IPS-18a (cell line): ENCODE measurements around the gene DCC.

Experiments
- H3K27ac ChIP-seq: one replicate; pipeline ENCODE4 v1.5.1; 2013; ENCODE audit warnings: low read length
- H3K27me3 ChIP-seq: one replicate; pipeline ENCODE4 v1.6.1; 2013; ENCODE audit warnings: mild to moderate bottlenecking, low read length; ENCODE audit not compliant: control insufficient read depth, insufficient read depth
- H3K36me3 ChIP-seq: one replicate; pipeline ENCODE4 v1.6.1; 2013; ENCODE audit warnings: low read depth, low read length; ENCODE audit not compliant: control insufficient read depth
- H3K4me1 ChIP-seq: one replicate; pipeline ENCODE4 v1.6.1; 2013; ENCODE audit warnings: low read depth, low read length; ENCODE audit not compliant: control insufficient read depth
- H3K4me3 ChIP-seq: one replicate; pipeline ENCODE4 v1.5.1; 2013; ENCODE audit warnings: low read length
- H3K9ac ChIP-seq: one replicate; pipeline ENCODE4 v1.6.1; 2013; ENCODE audit warnings: mild to moderate bottlenecking, low read length, moderate library complexity
- H3K9me3 ChIP-seq: one replicate; pipeline ENCODE4 v1.6.1; 2013; ENCODE audit warnings: low read depth, low read length; ENCODE audit not compliant: control insufficient read depth

Gene DCC

DNA sequence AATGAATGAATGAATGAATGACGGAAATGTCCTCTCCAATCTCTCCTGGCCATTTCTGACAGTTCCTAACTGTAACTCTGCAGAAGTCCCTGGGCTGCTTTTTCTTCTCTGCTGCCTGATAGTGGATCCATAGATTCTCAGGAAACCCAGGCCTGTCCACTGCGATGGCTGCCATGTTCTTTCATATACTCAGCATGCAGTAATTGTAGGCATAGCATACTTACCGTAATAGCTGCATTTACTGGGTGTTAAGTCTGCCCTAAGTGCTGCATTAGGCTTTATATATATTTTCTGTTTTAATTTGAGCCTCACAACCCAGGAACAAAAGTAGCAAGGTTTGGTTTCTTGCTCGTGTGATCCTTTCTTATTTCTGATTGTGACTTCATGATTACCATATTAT lies 122.9 kb downstream of the DCC start:
- Histone ChIP-seq H3K9ac (no peak overlapping the region), H3K27ac (no peak overlapping the region), H3K4me3 (no peak overlapping the region)

DNA sequence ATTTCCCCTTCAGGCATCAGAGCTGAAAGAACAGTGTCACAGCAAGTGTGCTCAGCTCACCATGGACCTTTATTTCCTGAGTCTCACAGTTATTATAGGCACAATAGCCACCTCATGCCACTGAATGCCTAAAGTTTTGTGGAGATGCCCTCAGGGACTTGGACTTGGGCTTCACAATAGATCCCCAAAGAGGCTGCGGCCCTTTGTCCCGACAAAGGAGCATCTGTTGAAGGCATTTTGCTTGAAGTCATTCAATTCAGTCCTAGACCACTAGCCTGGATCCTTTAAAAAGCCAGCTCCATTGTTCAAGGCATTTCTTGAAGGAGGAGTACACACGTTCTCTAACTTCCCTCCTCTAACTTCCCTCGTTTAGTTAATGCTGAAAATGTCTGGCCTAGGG lies 125.4 kb downstream of the DCC start:
- Histone ChIP-seq H3K4me1 (no peaks in the 10 kb centered on the region), H3K27ac (no peak overlapping the region), H3K9me3 (no peaks in the 10 kb centered on the region), H3K9ac (no peak overlapping the region), H3K36me3 (no peaks in the 10 kb centered on the region), H3K4me3 (no peak overlapping the region), H3K27me3 (no peaks in the 10 kb centered on the region)

More for the DNA sequence above, 122.9 kb downstream of the DCC start:
- Histone ChIP-seq H3K9me3 (no peaks in the 10 kb centered on the region), H3K27me3 (no peaks in the 10 kb centered on the region), H3K36me3 (no peaks in the 10 kb centered on the region), H3K4me1 (no peaks in the 10 kb centered on the region)

DNA sequence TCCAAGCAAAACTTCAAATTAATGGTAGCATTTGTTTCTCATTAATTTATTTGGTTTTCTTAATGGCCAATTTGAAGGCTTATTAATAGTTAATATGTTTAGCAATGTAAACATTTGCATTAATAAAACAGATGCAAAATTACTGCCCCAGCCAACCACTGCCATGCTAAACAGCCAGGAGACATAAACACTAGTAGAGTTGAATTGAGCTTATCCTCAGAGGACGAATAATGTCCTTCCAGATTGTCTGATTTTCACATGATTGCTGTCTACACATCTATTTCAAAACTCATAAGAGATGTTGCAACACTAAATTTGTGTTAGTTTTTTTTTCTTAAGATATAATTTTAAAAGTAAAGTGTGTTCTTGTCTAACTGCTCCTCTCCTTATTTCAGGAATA lies 128.5 kb downstream of the DCC start:
- H3K27ac ChIP-seq, result no peak overlapping the region
- no peaks in the 10 kb centered on the region for H3K27me3 ChIP-seq
- no peak overlapping the region for H3K4me3 ChIP-seq
- no peaks in the 10 kb centered on the region for H3K9me3 ChIP-seq
- no peaks in the 10 kb centered on the region for H3K36me3 ChIP-seq
- no peaks in the 10 kb centered on the region for H3K4me1 ChIP-seq
- H3K9ac ChIP-seq, result no peak overlapping the region

DNA sequence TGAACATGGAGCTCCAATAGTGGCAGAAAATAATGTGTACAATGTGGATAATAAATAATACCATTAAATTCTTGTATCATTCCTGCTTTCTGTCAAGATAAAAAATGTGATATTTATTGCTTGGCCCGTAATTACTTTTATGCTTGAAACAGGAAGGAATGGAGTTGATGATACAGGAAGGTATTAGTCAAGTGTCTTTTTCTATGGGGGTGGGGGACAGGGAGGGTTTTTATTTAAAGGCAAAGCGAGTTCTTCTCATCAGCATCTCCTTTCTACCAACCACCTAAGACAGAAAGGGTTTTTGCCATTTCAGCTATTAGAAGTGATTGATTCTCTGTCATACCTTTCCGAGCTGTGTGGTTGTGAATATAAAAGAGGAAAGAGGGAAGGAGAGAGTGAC lies 135.3 kb downstream of the DCC start:
- no peaks in the 10 kb centered on the region for H3K4me1 ChIP-seq
- H3K9me3 ChIP-seq, result no peaks in the 10 kb centered on the region
- H3K27me3 ChIP-seq, result no peaks in the 10 kb centered on the region
- H3K27ac ChIP-seq, result no peak overlapping the region
- H3K9ac ChIP-seq, result no peak overlapping the region
- no peaks in the 10 kb centered on the region for H3K36me3 ChIP-seq
- H3K4me3 ChIP-seq, result no peak overlapping the region

DNA sequence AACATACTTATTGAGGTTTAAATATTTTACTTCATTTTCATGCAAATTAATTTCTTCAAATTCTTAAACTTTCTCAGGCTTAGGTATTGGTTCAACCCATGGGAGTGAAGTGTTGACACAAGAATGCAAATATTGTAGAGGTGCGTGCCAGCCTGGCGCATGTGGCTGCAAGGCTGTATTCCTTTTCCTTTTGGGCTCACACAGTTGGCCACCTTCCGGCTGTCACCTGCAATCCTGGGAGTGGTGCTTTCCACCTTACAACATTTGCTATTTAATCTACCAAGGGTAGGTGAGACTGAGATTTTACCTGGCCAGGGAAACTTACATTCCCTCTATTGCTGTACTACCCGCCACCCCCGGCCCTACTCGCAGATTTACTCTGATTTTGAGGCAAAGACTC lies 141.1 kb downstream of the DCC start:
- Histone ChIP-seq H3K9me3 (no peaks in the 10 kb centered on the region), H3K36me3 (no peaks in the 10 kb centered on the region), H3K4me1 (no peaks in the 10 kb centered on the region), H3K27ac (no peak overlapping the region), H3K27me3 (no peaks in the 10 kb centered on the region), H3K4me3 (no peak overlapping the region), H3K9ac (no peak overlapping the region)

DNA sequence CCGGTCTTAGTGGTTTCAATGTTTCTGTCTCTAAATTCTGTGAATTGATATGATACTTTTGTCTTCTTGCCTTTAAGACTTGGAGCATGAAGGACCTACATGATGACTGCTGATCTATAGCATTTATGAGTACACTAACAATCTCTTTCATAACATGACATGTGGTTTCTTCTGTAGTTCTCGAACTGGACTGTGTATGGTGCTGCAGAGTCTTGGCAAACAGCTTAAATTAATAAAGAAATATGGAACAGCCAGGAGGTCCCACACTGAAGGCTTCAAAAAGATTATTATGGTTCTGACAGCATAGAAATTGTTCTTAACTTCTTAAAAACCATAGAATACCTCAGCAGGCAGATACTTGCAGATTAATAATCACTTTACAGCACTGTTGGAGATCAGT lies 145.0 kb downstream of the DCC start:
- Histone ChIP-seq H3K27ac (no peak overlapping the region), H3K4me3 (no peak overlapping the region), H3K36me3 (no peaks in the 10 kb centered on the region), H3K4me1 (no peaks in the 10 kb centered on the region), H3K9me3 (no peaks in the 10 kb centered on the region), H3K9ac (no peak overlapping the region), H3K27me3 (no peaks in the 10 kb centered on the region)

DNA sequence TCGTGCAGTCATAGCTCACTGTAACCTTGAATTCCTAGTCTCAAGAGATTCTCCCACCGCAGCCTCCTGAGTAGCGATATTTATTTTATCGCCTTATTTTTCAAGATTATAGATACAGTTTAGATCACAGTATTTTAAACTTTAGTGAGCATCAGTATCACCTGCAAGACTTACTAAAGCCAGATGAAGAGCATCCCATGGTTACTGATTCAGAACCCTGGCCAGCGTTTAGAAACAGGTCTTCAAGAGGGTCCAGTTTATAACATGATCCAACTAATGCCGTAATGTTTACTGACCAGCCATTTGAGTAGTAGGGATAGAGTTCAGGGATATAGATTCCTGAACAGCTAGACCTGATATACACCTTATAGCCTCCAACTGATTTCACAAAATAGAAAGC lies 146.1 kb downstream of the DCC start:
- Histone ChIP-seq H3K27ac (no peak overlapping the region), H3K36me3 (no peaks in the 10 kb centered on the region), H3K9me3 (no peaks in the 10 kb centered on the region), H3K4me3 (no peak overlapping the region), H3K9ac (no peak overlapping the region), H3K27me3 (no peaks in the 10 kb centered on the region), H3K4me1 (no peaks in the 10 kb centered on the region)

DNA sequence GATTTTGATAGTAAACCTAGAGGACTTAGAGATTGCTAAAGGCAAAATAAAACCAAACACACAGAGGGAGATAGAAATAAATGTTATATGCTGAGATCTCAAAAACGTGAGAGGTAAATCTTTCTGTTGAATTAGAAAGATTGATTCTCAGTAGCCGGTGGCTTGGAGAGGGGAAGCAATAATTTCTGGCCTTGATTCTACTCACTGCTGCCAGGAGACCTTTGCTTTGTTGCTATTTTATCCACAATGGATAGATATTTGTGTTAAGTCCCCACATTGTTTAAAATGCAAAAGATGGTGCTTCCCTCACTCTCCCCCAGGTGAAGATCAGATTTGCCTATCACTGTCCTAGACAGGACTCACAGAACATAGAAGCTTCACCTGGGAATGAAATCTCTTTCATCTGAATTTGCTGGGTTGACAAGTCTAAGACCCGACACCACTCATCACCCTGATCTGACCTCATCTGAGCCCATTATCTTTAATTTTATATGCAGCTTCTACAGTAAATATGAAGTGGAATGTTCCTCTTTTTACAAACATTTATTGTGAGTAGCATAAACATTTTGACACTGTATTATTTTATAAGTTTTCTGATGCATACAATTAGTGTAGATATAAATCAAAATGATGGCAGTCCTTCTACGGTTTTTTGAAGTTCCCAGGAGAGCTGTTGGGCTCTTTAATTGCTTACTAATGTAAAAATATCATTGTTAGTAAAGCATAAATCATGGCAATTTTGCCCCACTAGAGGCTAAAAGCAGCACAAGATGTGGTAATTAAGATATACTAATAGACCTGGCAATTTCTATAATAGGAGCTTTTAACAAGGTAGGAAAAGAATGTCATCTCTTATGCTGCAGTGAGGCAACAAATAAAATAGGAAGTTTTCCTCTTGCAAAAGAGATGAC lies 149.7 kb downstream of the DCC start:
- Histone ChIP-seq H3K4me3 (no peak overlapping the region), H3K36me3 (no peaks in the 10 kb centered on the region), H3K9ac (no peak overlapping the region), H3K4me1 (no peaks in the 10 kb centered on the region), H3K9me3 (peaks cover 3% of the 10 kb centered on the region), H3K27me3 (no peaks in the 10 kb centered on the region), H3K27ac (no peak overlapping the region)

DNA sequence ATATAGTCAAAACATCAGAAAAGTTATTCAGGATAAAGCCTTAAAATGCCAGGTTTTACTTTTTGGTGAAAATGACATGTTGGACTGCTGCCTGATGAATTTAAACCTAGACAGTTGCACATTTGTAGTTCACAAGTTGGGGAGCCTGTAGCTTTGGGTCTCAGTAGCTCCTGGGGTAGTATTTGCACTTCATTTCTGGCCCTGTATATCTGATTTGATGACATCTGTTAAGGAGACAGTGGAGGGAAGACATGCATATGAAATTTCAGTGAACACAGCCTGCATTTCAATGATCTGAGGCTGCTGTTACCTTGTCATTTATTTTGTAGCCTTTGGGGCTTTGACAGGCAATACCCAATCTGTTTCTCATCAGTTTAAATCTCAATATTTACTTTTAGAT lies 156.4 kb downstream of the DCC start:
- H3K36me3 ChIP-seq, result no peaks in the 10 kb centered on the region
- no peak overlapping the region for H3K9ac ChIP-seq
- no peak overlapping the region for H3K27ac ChIP-seq
- H3K4me1 ChIP-seq, result no peaks in the 10 kb centered on the region
- H3K4me3 ChIP-seq, result no peak overlapping the region
- no peaks in the 10 kb centered on the region for H3K27me3 ChIP-seq
- H3K9me3 ChIP-seq, result peaks cover 5% of the 10 kb centered on the region

DNA sequence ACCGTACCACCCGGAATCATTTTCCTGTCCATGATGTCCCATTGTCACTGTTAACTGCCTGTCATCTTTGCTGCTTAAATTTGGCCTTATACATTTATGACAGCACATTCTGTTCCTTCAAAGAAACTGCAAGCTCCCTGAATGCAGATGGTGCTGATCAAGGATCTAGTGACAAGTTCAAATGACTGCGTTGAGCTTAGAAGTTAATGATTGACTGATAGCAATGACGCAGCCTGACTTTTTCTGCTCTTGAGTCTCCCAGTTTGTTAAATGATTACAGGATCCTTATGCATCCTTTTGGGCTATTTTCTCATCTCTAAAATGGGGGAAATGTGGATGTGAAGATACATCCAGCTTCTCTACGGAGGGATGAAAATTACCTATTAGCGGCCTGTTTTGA lies 159.0 kb downstream of the DCC start:
- Histone ChIP-seq H3K9me3 (peaks cover 5% of the 10 kb centered on the region), H3K27me3 (no peaks in the 10 kb centered on the region), H3K27ac (no peak overlapping the region), H3K4me3 (no peak overlapping the region), H3K4me1 (no peaks in the 10 kb centered on the region), H3K9ac (no peak overlapping the region), H3K36me3 (no peaks in the 10 kb centered on the region)

DNA sequence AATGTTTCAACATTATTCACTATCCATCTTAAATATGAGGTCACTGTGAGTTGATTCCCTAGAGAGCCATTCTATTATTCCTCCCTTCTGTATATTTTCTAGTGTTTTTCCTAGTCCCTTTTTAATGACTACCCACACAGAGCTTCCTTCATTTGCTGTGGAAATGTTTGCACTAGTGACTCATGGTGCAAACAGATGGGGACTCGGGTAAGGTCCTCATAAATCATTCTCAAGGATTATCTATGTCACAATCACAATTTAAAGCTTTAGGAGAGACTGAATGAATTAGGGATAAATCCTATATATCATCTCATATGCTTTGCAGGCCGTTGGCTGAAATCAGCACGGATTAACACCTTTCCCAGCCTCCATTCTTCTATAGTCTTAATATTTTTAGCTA lies 159.6 kb downstream of the DCC start:
- Histone ChIP-seq H3K9ac (no peak overlapping the region), H3K4me1 (no peaks in the 10 kb centered on the region), H3K27me3 (no peaks in the 10 kb centered on the region), H3K36me3 (no peaks in the 10 kb centered on the region), H3K4me3 (no peak overlapping the region), H3K9me3 (peaks cover 2% of the 10 kb centered on the region), H3K27ac (no peak overlapping the region)

DNA sequence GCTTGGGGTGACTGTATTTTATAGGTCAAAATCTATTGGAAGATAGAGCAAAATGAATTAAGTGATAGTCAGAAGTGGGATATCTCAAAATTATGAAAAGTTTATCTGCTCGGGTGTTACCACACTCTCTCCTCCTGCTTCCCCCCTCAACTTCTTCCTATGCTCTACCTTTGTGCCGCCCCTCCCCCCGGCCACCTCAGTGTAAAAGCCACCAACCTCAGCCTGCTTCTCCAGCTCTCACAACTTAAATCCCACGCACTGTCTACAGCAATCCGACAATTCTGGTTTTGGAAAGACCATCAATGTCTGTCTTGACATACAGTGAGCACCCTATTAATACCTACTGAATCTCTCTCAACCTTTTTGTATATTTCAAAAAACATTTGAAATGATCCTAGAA lies 164.6 kb downstream of the DCC start:
- no peaks in the 10 kb centered on the region for H3K9me3 ChIP-seq
- no peak overlapping the region for H3K27ac ChIP-seq
- no peaks in the 10 kb centered on the region for H3K4me1 ChIP-seq

More for the DNA sequence above, 164.6 kb downstream of the DCC start:
- no peaks in the 10 kb centered on the region for H3K27me3 ChIP-seq
- H3K36me3 ChIP-seq, result no peaks in the 10 kb centered on the region
- H3K4me3 ChIP-seq, result no peak overlapping the region
- H3K9ac ChIP-seq, result no peak overlapping the region
